Measurements from ENCODE around the gene C12orf60.

C12orf60 gene

GRCh38 chr12:14827043-14827442, 23.6 kb downstream of the C12orf60 start:
- no peak for TF ChIP-seq ZBTB7A (IDR thresholded peaks at IDR 0.05; ENCODE audit: low read depth)
- TF ChIP-seq TCF12 (IDR thresholded peaks at IDR 0.05; ENCODE audit: low read depth): no peak
- no peak for TF ChIP-seq RAD21 (IDR thresholded peaks at IDR 0.05; ENCODE audit: low read depth)
- no peak for TF ChIP-seq MAX (IDR thresholded peaks at IDR 0.05)
- TF ChIP-seq FOXM1 (IDR thresholded peaks at IDR 0.05; ENCODE audit: borderline replicate concordance, low read depth): no peak
- no peak for TF ChIP-seq NFIC (IDR thresholded peaks at IDR 0.05)
- TF ChIP-seq EGR1 (IDR thresholded peaks at IDR 0.05): no peak
- TF ChIP-seq, protein P1, sequence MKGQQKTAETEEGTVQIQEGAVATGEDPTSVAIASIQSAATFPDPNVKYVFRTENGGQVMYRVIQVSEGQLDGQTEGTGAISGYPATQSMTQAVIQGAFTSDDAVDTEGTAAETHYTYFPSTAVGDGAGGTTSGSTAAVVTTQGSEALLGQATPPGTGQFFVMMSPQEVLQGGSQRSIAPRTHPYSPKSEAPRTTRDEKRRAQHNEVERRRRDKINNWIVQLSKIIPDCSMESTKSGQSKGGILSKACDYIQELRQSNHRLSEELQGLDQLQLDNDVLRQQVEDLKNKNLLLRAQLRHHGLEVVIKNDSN (IDR thresholded peaks at IDR 0.05): no peak

GRCh38 chr12:14828892-14829291, 25.4 kb downstream of the C12orf60 start:
- no peak for TF ChIP-seq ZBTB7A (IDR thresholded peaks at IDR 0.05; ENCODE audit: low read depth)
- no peak for TF ChIP-seq FOXM1 (IDR thresholded peaks at IDR 0.05; ENCODE audit: borderline replicate concordance, low read depth)
- no peak for TF ChIP-seq NFIC (IDR thresholded peaks at IDR 0.05)
- no peak for TF ChIP-seq RAD21 (IDR thresholded peaks at IDR 0.05; ENCODE audit: low read depth)
- no peak for TF ChIP-seq EGR1 (IDR thresholded peaks at IDR 0.05)
- no peak for TF ChIP-seq CEBPB (IDR thresholded peaks at IDR 0.05)
- TF ChIP-seq TEAD4 (IDR thresholded peaks at IDR 0.05): no peak
- TF ChIP-seq TAF1 (IDR thresholded peaks at IDR 0.05; ENCODE audit: low read depth): no peak
- no peak for TF ChIP-seq CREB1 (IDR thresholded peaks at IDR 0.05; ENCODE audit: low read depth)
- TF ChIP-seq TCF12 (IDR thresholded peaks at IDR 0.05; ENCODE audit: low read depth): no peak
- TF ChIP-seq, protein P2, sequence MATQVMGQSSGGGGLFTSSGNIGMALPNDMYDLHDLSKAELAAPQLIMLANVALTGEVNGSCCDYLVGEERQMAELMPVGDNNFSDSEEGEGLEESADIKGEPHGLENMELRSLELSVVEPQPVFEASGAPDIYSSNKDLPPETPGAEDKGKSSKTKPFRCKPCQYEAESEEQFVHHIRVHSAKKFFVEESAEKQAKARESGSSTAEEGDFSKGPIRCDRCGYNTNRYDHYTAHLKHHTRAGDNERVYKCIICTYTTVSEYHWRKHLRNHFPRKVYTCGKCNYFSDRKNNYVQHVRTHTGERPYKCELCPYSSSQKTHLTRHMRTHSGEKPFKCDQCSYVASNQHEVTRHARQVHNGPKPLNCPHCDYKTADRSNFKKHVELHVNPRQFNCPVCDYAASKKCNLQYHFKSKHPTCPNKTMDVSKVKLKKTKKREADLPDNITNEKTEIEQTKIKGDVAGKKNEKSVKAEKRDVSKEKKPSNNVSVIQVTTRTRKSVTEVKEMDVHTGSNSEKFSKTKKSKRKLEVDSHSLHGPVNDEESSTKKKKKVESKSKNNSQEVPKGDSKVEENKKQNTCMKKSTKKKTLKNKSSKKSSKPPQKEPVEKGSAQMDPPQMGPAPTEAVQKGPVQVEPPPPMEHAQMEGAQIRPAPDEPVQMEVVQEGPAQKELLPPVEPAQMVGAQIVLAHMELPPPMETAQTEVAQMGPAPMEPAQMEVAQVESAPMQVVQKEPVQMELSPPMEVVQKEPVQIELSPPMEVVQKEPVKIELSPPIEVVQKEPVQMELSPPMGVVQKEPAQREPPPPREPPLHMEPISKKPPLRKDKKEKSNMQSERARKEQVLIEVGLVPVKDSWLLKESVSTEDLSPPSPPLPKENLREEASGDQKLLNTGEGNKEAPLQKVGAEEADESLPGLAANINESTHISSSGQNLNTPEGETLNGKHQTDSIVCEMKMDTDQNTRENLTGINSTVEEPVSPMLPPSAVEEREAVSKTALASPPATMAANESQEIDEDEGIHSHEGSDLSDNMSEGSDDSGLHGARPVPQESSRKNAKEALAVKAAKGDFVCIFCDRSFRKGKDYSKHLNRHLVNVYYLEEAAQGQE (IDR thresholded peaks at IDR 0.05; ENCODE audit: low read depth): no peak
- no peak for TF ChIP-seq MAX (IDR thresholded peaks at IDR 0.05)
- TF ChIP-seq, protein P1 (IDR thresholded peaks at IDR 0.05): no peak
- no peak for TF ChIP-seq EP300 (IDR thresholded peaks at IDR 0.05; ENCODE audit: borderline replicate concordance)
- TF ChIP-seq YY1 (IDR thresholded peaks at IDR 0.05; ENCODE audit: low read depth): no peak

DNA sequence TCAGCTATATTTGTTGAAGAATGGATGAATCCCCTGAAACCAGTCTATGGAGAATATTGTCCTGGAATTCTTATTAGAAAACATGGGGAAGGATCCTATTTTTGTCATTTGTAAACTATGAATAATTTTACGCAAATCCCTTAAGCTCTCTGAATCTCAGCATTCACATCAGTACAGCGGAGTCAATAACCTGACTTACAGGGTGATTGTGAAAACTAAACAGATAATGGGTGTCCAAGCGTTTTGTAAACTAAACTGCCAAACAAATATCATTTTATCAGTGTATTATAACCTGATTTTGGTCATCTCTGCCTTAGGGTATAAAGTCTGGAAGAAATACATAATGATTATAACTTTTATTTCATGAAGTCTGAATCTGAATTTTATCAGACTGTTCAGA, 29.9 kb downstream of the C12orf60 start:
- TF ChIP-seq EGR1 (IDR thresholded peaks at IDR 0.05) (no peak), YY1 (IDR thresholded peaks at IDR 0.05; ENCODE audit: low read depth) (no peak), MAX (IDR thresholded peaks at IDR 0.05) (no peak), ZBTB7A (IDR thresholded peaks at IDR 0.05; ENCODE audit: low read depth) (no peak), NFIC (IDR thresholded peaks at IDR 0.05) (no peak), RAD21 (IDR thresholded peaks at IDR 0.05; ENCODE audit: low read depth) (no peak), TEAD4 (IDR thresholded peaks at IDR 0.05) (no peak), TCF12 (IDR thresholded peaks at IDR 0.05; ENCODE audit: low read depth) (no peak), CREB1 (IDR thresholded peaks at IDR 0.05; ENCODE audit: low read depth) (no peak), CEBPB (IDR thresholded peaks at IDR 0.05) (no peak), TAF1 (IDR thresholded peaks at IDR 0.05; ENCODE audit: low read depth) (no peak), EP300 (IDR thresholded peaks at IDR 0.05; ENCODE audit: borderline replicate concordance) (no peak)
- TF ChIP-seq, protein P2 (IDR thresholded peaks at IDR 0.05; ENCODE audit: low read depth): no peak
- TF ChIP-seq, protein P1 (IDR thresholded peaks at IDR 0.05): no peak

DNA sequence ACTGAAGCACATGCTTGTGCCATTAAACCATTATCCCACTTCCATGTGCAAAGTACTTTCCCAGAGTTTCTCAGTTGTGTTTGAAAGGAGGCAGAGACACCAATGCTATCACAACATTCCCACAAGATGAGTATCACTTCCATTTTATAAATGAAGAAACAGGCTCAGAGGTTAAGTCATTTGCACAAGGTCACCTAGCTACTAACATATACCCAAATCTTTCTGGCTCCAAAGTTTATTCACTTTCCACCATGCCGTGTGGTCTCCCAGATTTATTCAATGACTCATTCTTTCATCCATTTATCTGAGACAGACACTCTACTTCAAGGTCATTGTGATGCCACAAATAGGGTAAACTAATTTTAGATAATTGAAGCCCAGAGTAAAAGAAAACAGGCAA, 30.5 kb downstream of the C12orf60 start:
- TF ChIP-seq CREB1 (IDR thresholded peaks at IDR 0.05; ENCODE audit: low read depth): no peak
- no peak for TF ChIP-seq NFIC (IDR thresholded peaks at IDR 0.05)
- TF ChIP-seq TAF1 (IDR thresholded peaks at IDR 0.05; ENCODE audit: low read depth): no peak

GRCh38 chr12:14834509-14834908, 31.0 kb downstream of the C12orf60 start:
- TF ChIP-seq, protein P1 (IDR thresholded peaks at IDR 0.05): peak; percentile 45; the same call in 1 of the 2 replicates
- TF ChIP-seq EGR1 (IDR thresholded peaks at IDR 0.05): no peak

All from Ishikawa (cell line).